ENCODE measurements around the gene OR9A2. TPM values are rescaled to one million over a fixed set of nuclear protein-coding genes. Genes with fewer than 3 reads are reported as not detected.
A peak's percentile ranks its signal among the peaks of the same experiment; 100 is the strongest.

The OR9A2 gene, protein sequence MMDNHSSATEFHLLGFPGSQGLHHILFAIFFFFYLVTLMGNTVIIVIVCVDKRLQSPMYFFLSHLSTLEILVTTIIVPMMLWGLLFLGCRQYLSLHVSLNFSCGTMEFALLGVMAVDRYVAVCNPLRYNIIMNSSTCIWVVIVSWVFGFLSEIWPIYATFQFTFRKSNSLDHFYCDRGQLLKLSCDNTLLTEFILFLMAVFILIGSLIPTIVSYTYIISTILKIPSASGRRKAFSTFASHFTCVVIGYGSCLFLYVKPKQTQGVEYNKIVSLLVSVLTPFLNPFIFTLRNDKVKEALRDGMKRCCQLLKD
- not detected for total RNA-seq

DNA sequence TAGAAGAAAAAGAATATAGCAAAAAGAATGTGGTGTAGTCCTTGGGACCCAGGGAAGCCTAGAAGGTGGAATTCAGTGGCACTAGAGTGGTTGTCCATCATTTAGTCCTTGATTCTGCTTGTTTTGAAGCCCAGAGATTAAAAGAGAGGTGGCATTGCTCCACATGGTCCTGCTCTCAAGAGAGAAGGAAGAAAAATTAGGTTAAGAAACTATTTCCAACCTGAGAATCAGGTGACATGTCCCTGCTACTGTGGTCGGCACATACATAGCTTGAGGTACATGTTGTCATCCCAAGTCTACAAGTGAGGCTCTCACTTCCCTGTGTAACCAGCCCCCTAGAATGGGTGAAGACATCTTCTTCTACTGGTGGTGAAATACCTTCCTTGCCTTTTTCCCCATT, at the start of gene OR9A2:
Gene OR9A2 (minus strand): TSS at position 101 of the 400 bp plus-strand sequence. CDS start 0 bp downstream, at position 101.
- peaks cover 16% of the 10 kb centered on the region for H3K27me3 Mint-ChIP-seq (ENCODE audit: low read depth)
- no peak within 1 kb of the TSS for H3K4me3 Mint-ChIP-seq
- no peak for ATAC-seq
- H3K9me3 Mint-ChIP-seq: no peaks in the 10 kb centered on the region
- H3K36me3 Mint-ChIP-seq (ENCODE audit: insufficient read depth): no peaks in the 10 kb centered on the region
- no peak for DNase-seq
- H3K4me1 Mint-ChIP-seq (ENCODE audit: low read depth): no peaks in the 10 kb centered on the region

DNA sequence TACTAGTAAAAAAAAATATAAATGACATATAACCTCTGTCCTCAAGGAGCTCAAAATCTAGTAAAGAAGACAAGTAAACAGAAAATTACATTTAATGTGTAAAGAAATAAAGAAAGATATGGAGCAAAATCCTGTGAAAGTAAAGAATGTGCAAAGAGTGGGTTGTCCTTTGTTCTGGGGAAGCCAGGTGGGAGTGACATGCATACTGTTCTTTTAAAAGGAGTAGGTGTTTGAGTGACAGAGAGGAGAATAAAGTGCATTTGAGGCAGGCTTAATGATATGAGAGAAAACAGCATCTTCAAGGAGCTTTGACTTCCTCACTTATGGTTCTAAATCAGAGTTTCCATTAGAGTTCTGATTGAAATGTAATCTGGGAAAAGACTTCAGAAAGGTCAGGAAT, 47.2 kb upstream of the OR9A2 start:
- ATAC-seq (no peak), DNase-seq (no peak)
- Mint-ChIP-seq H3K27me3 (ENCODE audit: low read depth) (peaks cover 12% of the 10 kb centered on the region), H3K4me3 (no peak overlapping the region), H3K4me1 (ENCODE audit: low read depth) (no peaks in the 10 kb centered on the region), H3K9me3 (no peaks in the 10 kb centered on the region), H3K36me3 (ENCODE audit: insufficient read depth) (no peaks in the 10 kb centered on the region)

DNA sequence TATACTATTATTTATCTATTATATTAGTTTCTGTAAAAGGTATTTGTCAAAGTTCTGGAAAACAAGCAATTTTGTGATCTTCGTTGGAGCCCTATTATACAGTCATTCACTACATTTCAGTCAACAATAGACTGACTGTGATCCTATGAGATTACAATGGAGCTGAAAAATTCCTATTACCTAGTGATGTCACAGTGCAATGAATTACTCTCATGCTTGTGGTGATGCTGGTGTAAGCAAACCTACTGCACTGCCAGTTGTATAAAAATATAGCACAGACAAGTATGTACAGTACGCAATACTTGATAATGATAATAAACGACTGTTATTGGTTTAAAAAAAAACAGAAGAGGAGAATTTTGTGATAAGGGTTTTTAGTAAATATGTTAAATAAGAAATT, 46.6 kb upstream of the OR9A2 start:
- H3K4me1 Mint-ChIP-seq (ENCODE audit: low read depth): no peaks in the 10 kb centered on the region
- H3K4me3 Mint-ChIP-seq: no peak overlapping the region
- ATAC-seq (no peak), DNase-seq (no peak)
- peaks cover 11% of the 10 kb centered on the region for H3K27me3 Mint-ChIP-seq (ENCODE audit: low read depth)
- H3K9me3 Mint-ChIP-seq: no peaks in the 10 kb centered on the region
- H3K36me3 Mint-ChIP-seq (ENCODE audit: insufficient read depth): no peaks in the 10 kb centered on the region

DNA sequence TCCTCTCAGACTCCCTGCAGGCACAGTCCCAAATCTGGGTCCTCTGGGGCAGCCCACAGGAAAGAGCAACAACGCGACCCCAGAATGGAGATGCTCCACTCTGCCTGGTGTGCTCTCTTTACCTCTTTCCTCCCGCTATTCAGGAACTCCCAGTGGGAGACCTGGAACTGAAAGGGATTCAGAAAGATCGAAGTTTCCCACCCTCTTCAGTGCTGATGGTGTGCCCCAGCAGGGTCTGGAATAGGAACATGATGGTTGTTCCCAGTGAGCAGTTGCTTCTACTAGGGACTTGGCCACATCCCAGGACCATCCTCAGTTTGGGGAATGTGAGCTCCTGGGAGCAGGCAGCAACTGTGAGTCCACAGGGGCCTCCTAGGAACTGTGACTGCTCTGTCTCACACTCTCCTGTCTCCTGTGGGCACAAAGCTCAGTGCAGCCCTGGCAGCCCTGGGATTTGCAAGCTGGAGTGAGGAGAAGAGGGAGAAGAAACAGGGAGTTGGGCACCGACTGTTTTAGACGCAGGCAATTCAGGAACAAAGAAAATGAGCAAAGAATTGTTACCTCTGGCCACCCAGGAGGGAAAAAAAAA, 43.1 kb upstream of the OR9A2 start:
- Mint-ChIP-seq H3K9me3 (no peaks in the 10 kb centered on the region), H3K4me3 (no peak overlapping the region), H3K4me1 (ENCODE audit: low read depth) (no peaks in the 10 kb centered on the region), H3K27me3 (ENCODE audit: low read depth) (peaks cover 9% of the 10 kb centered on the region), H3K36me3 (ENCODE audit: insufficient read depth) (no peaks in the 10 kb centered on the region)
- ATAC-seq (no peak), DNase-seq (no peak)

DNA sequence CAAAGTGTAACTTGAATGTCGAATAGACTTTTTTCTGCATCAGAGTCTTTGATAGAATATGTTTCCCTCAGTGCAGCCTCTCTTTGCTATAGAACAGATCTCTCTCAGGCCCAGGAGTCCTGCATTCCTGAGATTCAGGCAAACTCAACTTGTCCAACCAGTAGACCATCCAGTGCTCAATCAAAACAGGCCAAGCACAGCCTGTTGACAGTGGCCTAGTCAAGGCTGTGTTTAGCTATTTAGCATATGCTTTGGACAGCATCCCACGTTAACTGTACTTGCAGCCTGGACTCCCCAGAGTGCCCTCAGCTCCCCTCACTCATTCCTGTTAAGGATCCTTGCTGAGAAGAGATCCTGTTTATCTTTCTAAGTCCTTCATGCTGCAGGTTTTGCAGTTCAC, 41.5 kb upstream of the OR9A2 start:
- H3K36me3 Mint-ChIP-seq (ENCODE audit: insufficient read depth): no peaks in the 10 kb centered on the region
- no peak for ATAC-seq
- H3K9me3 Mint-ChIP-seq: no peaks in the 10 kb centered on the region
- no peak overlapping the region for H3K4me3 Mint-ChIP-seq
- H3K27me3 Mint-ChIP-seq (ENCODE audit: low read depth): peaks cover 9% of the 10 kb centered on the region
- no peaks in the 10 kb centered on the region for H3K4me1 Mint-ChIP-seq (ENCODE audit: low read depth)
- DNase-seq: no peak

DNA sequence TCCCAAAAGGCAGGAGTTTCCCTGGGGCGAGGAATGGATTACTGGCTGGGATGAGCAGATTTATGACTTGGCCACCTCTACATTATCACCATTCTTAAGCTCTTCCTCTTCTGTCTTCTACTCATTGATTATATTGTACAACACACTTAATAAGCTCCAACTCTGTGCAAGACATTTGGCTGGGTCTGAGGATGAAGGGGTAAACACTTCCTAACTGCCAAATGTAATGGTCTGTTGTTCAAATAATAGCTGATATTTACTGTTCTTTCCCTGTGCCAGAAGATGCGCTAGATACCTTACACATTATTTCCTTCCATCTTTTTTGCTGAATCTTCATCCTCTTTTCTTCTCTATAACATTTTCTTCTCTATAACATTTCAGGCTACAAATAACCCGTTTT, 36.8 kb upstream of the OR9A2 start:
- no peaks in the 10 kb centered on the region for H3K4me1 Mint-ChIP-seq (ENCODE audit: low read depth)
- H3K4me3 Mint-ChIP-seq: no peak overlapping the region
- no peak for ATAC-seq
- H3K27me3 Mint-ChIP-seq (ENCODE audit: low read depth): peaks cover 7% of the 10 kb centered on the region
- no peaks in the 10 kb centered on the region for H3K36me3 Mint-ChIP-seq (ENCODE audit: insufficient read depth)
- H3K9me3 Mint-ChIP-seq: no peaks in the 10 kb centered on the region
- no peak for DNase-seq

DNA sequence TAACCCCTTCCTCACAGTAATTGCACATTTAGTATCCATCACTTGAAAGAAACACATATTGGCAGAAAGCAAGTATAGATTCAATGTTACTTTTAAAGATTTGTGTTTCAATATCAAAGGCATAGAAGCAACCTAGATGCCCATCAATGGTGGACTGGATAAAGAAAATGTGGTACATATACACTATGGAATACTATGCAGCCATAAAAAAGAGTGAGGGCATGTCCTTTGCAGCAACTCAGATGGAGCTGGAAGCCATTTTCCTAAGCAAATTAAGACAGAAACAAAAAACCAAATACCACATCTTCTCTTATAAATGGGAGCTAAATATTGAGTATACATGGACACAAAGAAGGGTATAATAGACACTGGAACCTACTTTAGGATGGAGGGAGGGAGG, 28.8 kb upstream of the OR9A2 start:
- Mint-ChIP-seq H3K4me3 (no peak overlapping the region), H3K36me3 (ENCODE audit: insufficient read depth) (no peaks in the 10 kb centered on the region), H3K4me1 (ENCODE audit: low read depth) (no peaks in the 10 kb centered on the region), H3K27me3 (ENCODE audit: low read depth) (peaks cover 7% of the 10 kb centered on the region), H3K9me3 (no peaks in the 10 kb centered on the region)
- no peak for DNase-seq
- ATAC-seq: no peak

DNA sequence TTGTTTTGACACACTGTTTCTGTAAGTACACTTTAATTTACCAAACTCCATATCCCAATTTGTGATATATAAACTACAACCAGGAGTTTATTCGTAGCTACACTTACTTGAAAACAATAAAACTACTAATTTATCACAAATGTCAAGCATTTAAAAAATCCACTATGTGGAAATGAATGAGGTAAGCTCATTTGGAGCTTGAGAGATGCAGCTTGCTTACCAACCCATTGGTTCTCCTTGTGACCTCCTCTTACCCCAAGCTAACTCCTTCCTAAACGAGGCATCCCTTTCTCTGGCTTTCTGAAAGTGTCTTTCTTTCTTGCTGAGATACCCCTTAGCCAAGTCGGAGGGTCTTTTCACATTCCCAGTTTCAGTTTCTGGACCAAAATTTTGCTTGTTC, 27.7 kb upstream of the OR9A2 start:
- Mint-ChIP-seq H3K9me3 (no peaks in the 10 kb centered on the region), H3K4me1 (ENCODE audit: low read depth) (no peaks in the 10 kb centered on the region), H3K4me3 (no peak overlapping the region), H3K27me3 (ENCODE audit: low read depth) (peaks cover 4% of the 10 kb centered on the region), H3K36me3 (ENCODE audit: insufficient read depth) (no peaks in the 10 kb centered on the region)
- ATAC-seq (no peak), DNase-seq (no peak)

DNA sequence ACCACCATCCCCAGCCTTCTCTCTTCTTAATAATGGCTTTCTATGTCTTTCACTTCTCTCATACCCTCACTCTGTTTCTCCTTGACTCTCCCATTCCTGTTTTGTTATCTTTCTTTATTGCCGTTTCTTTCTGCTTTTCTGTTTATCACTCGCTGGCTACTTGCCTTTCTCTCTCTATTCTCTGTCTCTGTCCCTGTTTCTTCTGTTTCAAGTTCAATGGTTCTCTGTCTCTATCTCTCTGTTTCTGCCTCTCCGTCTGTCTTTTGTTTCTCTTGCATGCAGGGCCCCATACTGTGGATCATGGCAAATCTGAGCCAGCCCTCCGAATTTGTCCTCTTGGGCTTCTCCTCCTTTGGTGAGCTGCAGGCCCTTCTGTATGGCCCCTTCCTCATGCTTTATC, 25.1 kb upstream of the OR9A2 start, which contains the start of gene OR6V1:
Gene OR6V1 (plus strand): TSS at position 301 of the 400 bp plus-strand sequence. CDS start 0 bp downstream, at position 301.
- ATAC-seq: no peak

DNA sequence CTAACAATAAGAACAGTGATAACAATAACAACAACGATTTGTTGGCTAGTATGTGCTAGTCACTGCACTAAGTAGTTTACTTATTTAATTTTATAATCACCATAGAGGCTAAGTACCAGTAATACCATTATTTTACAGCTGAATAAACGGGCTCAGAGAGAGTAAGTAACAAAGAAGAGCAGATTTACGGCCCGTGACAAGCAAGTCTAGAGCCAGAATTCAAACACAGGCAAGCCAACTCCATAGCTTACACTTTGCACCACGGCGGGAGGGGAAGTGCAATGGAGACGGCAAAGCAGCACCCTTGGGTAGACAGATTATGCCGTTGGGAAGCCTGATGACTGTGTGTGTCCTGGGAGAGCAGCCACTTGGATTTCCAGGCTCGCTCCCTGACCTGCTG, 24.0 kb upstream of the OR9A2 start:
- H3K9me3 Mint-ChIP-seq: no peaks in the 10 kb centered on the region
- ATAC-seq (no peak), DNase-seq (no peak)
- H3K4me1 Mint-ChIP-seq (ENCODE audit: low read depth): no peaks in the 10 kb centered on the region
- H3K27me3 Mint-ChIP-seq (ENCODE audit: low read depth): peaks cover 4% of the 10 kb centered on the region
- H3K36me3 Mint-ChIP-seq (ENCODE audit: insufficient read depth): no peaks in the 10 kb centered on the region
- no peak overlapping the region for H3K4me3 Mint-ChIP-seq

More for the DNA sequence above, 25.1 kb upstream of the OR9A2 start, which contains the start of gene OR6V1:
- H3K4me1 Mint-ChIP-seq (ENCODE audit: low read depth): no peaks in the 10 kb centered on the region
- no peak within 1 kb of the TSS for H3K4me3 Mint-ChIP-seq
- H3K9me3 Mint-ChIP-seq: no peaks in the 10 kb centered on the region
- H3K27me3 Mint-ChIP-seq (ENCODE audit: low read depth): peaks cover 4% of the 10 kb centered on the region
- no peaks in the 10 kb centered on the region for H3K36me3 Mint-ChIP-seq (ENCODE audit: insufficient read depth)
- no peak for DNase-seq

DNA sequence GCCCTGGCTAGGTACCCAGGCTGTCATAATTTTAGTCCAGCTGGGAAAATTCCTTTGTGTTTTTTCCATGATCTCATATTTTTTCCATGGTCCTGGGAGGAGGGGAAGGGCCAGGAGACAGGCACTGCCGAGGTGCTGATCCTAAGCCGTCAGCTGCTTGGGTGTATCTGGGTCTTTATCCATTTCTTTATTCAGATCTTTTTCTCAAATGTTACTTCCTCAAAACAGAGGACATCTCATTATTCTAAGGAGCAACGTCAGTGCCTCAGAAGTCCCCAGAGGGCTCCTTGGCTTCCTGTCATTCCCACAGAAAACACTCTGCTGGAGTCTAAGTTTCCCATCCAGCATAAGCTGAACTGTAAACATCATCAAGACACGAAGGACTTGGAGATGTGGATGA, 22.4 kb upstream of the OR9A2 start:
- Mint-ChIP-seq H3K4me3 (no peak overlapping the region), H3K4me1 (ENCODE audit: low read depth) (no peaks in the 10 kb centered on the region), H3K9me3 (no peaks in the 10 kb centered on the region), H3K36me3 (ENCODE audit: insufficient read depth) (no peaks in the 10 kb centered on the region), H3K27me3 (ENCODE audit: low read depth) (peaks cover 3% of the 10 kb centered on the region)
- DNase-seq (no peak), ATAC-seq (no peak)

DNA sequence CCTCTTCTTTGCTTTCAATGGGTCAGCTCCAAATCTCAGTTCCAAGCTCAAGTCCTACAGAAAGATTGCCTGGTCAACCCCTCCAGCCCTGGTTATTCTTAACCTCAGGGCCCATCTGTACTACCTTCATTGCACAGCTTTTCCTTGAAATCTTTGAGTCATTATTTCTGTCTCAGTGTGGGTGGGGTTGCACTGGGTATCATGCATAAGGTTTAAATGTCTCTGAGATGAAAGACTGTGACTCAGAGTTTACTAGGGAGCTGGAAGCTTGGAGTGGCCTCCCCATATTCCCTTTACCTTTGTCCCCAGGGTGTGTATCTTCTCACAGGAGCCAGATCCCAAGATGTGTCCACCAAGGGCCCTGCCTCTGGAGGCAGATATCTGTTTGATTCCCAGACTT, 21.9 kb upstream of the OR9A2 start:
- Mint-ChIP-seq H3K9me3 (no peaks in the 10 kb centered on the region), H3K4me3 (no peak overlapping the region), H3K4me1 (ENCODE audit: low read depth) (no peaks in the 10 kb centered on the region), H3K36me3 (ENCODE audit: insufficient read depth) (no peaks in the 10 kb centered on the region), H3K27me3 (ENCODE audit: low read depth) (peaks cover 2% of the 10 kb centered on the region)
- ATAC-seq (peak; percentile 46), DNase-seq (no peak)

DNA sequence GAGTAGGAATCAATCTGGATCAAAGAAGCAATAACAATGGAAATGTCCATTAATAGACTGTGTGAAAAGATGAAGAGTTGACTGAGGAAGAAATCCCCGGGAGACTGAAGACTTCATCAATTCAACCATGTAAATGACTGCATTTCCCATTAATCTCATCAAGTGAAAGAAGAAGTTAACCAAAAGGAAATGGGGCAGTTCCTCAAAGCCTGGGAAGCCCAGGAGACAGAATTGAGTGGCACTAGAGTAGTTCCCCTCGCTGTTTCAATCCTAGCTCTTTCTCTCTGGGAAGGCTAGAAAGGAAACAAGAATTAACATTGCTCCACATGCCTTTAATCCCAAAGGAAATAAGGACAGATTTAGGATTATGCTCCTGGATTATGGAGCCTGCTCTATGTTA, 20.4 kb upstream of the OR9A2 start:
- Mint-ChIP-seq H3K4me3 (no peak overlapping the region), H3K9me3 (no peaks in the 10 kb centered on the region), H3K36me3 (ENCODE audit: insufficient read depth) (no peaks in the 10 kb centered on the region), H3K27me3 (ENCODE audit: low read depth) (peaks cover 8% of the 10 kb centered on the region), H3K4me1 (ENCODE audit: low read depth) (no peaks in the 10 kb centered on the region)
- DNase-seq (no peak), ATAC-seq (no peak)

DNA sequence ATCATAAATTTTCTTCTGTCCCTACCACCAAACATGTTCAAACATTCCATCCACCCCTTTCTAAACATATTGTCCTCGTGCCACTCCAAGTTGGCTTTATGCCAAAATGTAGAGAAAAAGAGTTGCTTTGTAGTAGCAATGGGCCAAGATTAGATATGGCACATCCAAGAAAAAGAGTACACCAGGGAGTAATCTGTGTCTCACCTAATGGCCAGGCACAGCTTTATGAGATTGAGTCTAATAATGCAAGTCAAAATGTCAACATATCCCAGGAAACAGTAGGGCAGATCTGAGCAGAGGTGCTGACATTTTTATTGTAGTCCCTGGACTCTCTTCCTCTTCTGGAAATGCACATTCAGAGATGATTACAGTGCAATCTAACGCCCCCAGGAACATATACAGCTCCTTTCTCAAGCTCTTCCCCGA, 19.5 kb upstream of the OR9A2 start:
- no peak for DNase-seq
- Mint-ChIP-seq H3K4me1 (ENCODE audit: low read depth) (no peaks in the 10 kb centered on the region), H3K27me3 (ENCODE audit: low read depth) (peaks cover 6% of the 10 kb centered on the region)

DNA sequence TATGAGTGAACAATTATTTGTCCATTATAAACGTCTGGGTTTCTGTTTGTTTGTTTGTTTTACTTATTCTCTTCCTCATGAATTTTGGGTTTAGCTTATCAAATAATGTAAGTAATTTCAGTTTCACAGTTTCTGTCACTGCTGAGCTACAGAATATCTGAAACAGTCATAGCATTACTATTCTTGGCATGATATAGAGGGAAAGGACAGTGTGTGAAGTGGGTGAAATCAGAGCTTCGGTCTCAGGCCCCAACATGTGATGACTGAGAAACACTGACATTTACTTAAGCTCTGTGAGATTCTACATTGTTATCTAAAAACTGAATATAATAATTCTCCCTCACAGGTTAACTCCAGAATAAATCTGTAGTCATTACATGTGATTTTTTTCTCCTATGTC, 16.5 kb upstream of the OR9A2 start:
- ATAC-seq: no peak
- H3K27me3 Mint-ChIP-seq (ENCODE audit: low read depth): peaks cover 6% of the 10 kb centered on the region

More for the DNA sequence above, 19.5 kb upstream of the OR9A2 start:
- no peak for ATAC-seq
- no peak overlapping the region for H3K4me3 Mint-ChIP-seq
- no peaks in the 10 kb centered on the region for H3K36me3 Mint-ChIP-seq (ENCODE audit: insufficient read depth)
- no peaks in the 10 kb centered on the region for H3K9me3 Mint-ChIP-seq

More for the DNA sequence above, 16.5 kb upstream of the OR9A2 start:
- no peak for DNase-seq
- Mint-ChIP-seq H3K4me1 (ENCODE audit: low read depth) (no peaks in the 10 kb centered on the region), H3K36me3 (ENCODE audit: insufficient read depth) (no peaks in the 10 kb centered on the region), H3K9me3 (no peaks in the 10 kb centered on the region), H3K4me3 (no peak overlapping the region)
